ENCODE measurements around the gene MAPRE3.

MAPRE3 gene

GRCh38 chr2:27042985-27043634 is 72.7 kb downstream of the MAPRE3 start:
- no peak for DNase-seq

DNA sequence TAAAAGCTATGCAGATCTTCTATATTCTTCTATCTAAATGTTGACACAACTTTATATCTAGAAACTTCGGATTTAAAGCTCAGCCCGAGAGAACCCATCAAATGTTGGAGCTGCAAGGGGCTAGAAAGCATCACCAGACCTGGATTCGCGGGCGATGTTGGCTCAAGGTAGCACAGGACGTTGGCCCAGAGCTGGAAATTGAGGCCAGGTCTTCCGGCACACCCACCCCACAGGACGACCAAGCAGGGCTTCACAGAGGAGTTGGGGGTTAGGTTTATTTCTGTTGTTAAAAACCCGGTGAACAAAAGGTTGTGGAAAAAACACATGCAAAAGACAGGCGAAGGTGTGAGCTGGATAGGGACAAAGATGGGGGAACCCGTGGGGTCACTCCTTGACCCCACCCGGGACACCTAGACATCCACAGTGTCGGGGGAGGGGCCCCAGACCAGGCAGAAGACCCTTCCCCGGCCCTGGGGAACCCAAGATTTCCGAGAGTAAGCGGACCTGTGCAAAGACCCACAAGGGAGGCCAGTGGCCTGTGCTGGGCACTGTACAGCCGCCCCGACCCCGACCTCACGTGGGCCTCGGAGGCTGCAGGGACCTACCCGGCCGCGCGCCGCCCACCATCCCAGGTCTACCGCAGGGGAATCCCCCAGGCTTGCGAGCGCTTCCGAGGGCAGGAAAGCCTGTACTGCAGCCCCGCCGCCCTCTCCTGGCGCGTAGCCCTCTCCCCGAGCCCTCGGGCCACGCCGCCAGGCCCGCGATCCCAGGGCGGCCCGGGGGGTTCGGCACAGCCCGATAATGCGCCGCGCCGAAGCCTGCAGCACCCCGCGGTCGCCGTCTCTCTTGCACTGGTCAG is 79.2 kb downstream of the MAPRE3 start:
- DNase-seq: peak; percentile 63

GRCh38 chr2:27050281-27050995 is 80.0 kb downstream of the MAPRE3 start:
- DNase-seq: peak; percentile 94

- peak; percentile 97 for DNase-seq
Observed at GRCh38 chr2:27050996-27051901, 80.8 kb downstream of the MAPRE3 start, which contains the start of gene AGBL5. TSS of gene AGBL5 (plus strand) at chr2:27051668. CDS start at chr2:27052959, 1,291 bp downstream.

- no peak for DNase-seq
Observed at GRCh38 chr2:27051902-27052645, 81.6 kb downstream of the MAPRE3 start.

DNA sequence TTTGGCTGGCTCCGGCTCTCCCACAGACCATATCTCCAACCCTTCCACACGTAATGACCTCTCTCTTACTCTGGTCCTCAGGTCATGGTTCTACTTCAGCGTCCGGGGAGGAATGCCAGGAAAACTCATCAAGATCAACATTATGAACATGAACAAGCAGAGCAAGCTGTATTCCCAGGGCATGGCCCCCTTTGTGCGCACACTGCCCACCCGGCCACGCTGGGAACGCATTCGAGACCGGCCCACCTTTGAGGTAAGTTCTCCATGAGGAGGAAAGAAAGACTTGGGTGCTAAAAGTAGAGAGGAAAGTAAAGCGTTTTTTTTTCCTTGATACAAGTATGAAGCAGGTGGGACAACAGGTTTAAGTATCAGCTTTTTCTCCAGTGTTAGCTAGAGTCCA is 82.9 kb downstream of the MAPRE3 start:
- no peak for DNase-seq

DNA sequence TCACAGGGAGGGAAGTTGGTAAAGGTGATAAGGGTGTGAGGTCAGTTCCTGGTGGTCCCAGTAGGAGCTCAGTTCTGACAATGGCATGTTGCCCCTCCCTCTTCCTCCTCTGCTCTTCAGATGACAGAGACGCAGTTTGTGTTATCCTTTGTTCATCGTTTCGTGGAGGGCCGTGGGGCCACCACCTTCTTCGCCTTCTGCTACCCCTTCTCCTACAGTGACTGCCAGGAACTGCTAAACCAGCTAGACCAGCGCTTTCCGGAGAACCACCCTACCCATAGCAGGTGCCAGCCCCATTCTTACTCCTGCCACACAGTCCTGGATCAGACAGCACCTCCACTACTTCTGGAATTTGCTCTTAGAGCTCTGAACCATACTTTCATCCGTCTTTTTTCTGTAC is 83.3 kb downstream of the MAPRE3 start:
- no peak for DNase-seq

GRCh38 chr2:27054721-27055120 is 84.3 kb downstream of the MAPRE3 start:
- DNase-seq: no peak

DNA sequence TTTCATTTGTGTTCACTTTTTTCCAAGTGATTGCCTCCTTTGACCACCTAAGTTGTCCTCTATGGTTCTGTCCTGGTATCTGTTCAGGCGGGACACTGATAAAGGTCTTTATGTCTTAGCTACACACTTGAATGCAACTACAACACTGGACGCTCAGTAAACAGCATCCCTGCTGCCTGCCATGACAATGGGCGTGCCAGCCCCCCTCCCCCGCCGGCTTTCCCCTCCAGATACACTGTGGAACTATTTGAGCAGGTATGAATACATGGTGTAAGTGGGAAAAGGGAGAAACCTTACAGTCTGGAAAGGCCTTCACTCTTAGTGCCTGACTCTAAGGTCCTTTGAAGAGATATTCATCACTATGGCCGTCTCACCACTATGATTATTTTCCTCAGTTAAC is 86.7 kb downstream of the MAPRE3 start:
- no peak for DNase-seq

- DNase-seq: no peak
Observed at GRCh38 chr2:27058210-27058609, 87.8 kb downstream of the MAPRE3 start.

DNA sequence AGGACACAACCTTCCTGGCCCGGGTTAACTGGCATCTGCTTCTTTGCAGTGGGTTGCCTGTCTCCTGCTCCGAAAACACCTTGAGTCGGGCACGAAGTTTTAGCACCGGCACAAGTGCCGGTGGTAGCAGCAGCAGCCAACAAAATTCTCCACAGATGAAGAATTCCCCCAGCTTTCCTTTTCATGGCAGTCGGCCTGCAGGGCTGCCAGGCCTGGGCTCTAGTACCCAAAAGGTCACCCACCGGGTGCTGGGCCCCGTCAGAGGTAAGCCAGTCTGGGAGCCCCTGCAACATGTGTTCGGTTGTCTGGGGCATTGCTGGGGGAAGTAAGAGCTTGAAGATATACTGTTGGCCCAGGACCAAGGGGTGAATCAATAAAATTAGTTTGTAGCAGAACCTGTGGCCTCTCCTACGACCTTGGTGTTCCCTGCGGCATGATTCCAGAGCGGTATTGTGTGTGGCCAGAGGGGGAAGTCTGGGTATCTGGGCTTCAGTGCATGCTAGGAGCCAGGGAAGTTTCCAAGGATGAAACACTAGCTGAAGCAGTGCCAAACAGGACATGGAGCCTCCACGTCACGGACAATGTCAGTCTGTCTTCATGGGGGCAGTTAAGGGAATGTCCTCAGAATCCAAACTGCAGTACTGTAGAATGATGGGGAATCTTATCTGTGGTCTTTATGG is 88.8 kb downstream of the MAPRE3 start:
- no peak for DNase-seq

DNA sequence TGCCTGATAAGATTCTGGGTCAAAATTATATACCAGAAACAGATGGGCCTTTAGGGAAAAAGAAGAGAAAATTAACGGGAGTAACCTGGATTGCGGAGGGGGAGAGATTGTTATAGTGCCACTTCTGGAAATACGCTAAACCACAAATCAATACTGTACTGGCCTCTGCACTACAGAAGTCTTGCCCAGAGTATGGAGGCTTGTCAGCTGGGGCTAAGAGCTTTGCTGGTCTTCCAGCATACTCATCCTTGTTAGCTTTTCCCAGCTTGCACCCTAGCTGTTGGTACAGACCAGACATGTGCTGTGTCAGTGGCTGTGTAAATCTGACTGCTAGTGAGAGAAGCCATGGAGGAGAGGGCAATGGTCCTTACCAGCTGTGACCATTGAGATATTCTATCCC is 89.9 kb downstream of the MAPRE3 start:
- no peak for DNase-seq

- no peak for DNase-seq
Observed at GRCh38 chr2:27065128-27065527, 94.7 kb downstream of the MAPRE3 start.

- no peak for DNase-seq
Observed at GRCh38 chr2:27067385-27067784, 96.9 kb downstream of the MAPRE3 start.

DNA sequence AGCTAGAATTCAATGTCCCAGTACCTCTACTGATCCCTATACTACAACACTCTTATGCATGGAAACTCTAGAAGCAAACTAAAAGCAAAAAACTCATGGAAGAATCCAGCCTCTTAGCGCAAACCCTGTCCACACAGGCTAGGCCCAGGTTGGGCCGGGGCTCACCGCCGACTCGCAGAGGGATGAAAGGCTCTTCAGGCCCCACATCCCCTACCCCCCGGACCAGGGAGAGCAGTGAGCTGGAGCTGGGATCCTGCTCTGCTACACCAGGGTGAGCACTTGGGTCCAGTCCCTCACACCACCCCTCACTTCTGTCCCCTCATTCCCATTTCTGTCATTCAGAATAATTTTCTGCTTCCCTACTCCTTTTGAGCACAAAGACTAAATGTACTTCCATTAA is 99.0 kb downstream of the MAPRE3 start:
- no peak for DNase-seq

- DNase-seq: no peak
Observed at GRCh38 chr2:27069961-27070618, 99.7 kb downstream of the MAPRE3 start.

DNA sequence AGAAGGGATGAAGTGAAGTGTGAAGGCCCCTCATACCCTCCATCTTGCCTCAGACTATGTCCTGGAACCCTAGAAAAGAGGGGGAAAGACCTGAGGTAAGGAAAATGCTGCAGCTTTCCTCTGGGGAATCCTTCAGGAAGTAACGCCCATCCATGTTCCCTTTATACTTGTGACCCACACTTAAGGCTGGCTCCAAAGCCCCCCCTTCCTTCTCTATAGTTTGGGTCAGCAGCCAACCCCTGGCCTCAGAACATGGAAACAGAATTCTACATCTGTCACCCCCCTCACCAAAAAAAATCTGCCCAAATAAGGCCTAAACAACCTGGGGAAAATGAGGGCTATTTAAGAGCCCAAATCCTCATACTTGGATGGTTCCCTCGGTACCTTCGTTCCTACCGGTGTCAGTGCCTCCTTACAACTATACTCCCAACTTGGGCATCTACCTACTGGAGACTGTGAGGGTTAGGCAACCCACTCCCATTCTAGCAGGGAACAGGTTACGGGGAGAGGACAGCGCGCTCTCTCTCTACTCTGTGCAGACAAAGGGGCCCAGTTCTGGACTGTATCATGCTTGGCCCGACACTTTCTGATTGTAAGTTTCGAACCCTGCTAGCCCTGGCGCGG is 100.3 kb downstream of the MAPRE3 start:
- DNase-seq: no peak

DNA sequence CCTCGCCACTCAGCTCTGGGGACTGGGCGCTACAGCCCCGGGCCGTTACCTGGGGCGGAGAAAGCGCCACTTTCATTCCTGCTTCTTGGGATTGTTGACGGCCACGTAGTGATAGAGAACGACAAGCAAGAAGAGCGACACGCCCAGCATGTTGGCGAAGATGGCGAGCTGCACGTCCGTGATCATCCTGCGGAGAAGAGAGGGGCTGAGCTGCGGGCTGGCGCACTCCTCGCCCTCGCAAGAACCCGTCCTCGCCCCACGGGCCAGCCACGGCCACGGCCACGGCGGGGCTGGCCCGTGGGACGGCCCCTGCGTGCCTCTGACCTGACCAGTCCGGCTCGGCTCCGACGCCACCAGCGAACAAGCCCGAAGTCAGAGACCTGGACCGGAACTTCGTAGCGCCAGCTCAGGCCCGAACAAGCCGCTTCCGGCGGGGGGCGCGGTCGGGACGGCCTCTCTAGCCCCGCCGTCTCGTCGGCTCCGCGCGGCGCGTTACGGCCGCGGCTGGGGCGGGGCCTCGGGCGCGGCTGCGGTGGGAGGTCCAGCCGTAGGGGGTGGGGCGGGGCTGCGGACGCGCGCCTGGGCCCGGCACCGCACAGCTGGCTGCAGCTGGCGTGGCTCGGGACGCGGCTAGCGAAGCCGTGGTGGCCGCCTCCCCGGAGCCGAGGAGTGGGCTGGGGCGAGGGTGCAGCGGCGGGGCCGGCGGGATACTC is 101.0 kb downstream of the MAPRE3 start, which contains the start of gene OST4:
OST4 (minus strand) TSS at position 378 of the 713 bp plus-strand sequence.
- DNase-seq: peak; percentile 91
